Esophagus squamous epithelium (tissue), 5 donors: Measurements from ENCODE around the gene ARMC5. TPM values are rescaled to one million over a fixed set of nuclear protein-coding genes. Genes with fewer than 3 reads are reported as not detected.

ENCODE experiments used
- DNase-seq: peaks from one replicate; lab custom pipeline; 2025; lab: John Stamatoyannopoulos, UW
- H3K27ac ChIP-seq, 4 donors: fragments of 200-600 bp; sonication (generic); one replicate each; pipeline ENCODE4 v1.5.1; 2016 to 2019; ENCODE audit warnings: mild to moderate bottlenecking in 1 of 4
- H3K27me3 ChIP-seq, 4 donors: fragments of 200-600 bp; sonication (generic); 1 replicate in 3 of 4; 2 replicates in 1 of 4; pipeline versions ENCODE4 v1.5.1 to v1.6.0; 2017 to 2021; ENCODE audit warnings: antibody characterized with exemption in 1 of 4
- H3K36me3 ChIP-seq, 3 donors: fragments of 200-600 bp; sonication (generic); one replicate each; pipeline ENCODE4 v1.5.1; 2016 to 2019
- H3K4me1 ChIP-seq, 3 donors: fragments of 200-600 bp; sonication (generic); one replicate each; pipeline ENCODE4 v1.5.1; 2017 to 2019
- H3K4me3 ChIP-seq, 4 donors: fragments of 200-600 bp; sonication (generic); 1 replicate in 3 of 4; 2 replicates in 1 of 4; pipeline ENCODE4 v1.5.1; 2016 to 2019; ENCODE audit warnings: mild to moderate bottlenecking in 2 of 4, moderate library complexity in 1 of 4
- H3K9me3 ChIP-seq, 3 donors: fragments of 200-600 bp; sonication (generic); one replicate each; pipeline ENCODE4 v1.5.1; 2016 to 2019
- POLR2A ChIP-seq, 4 donors: fragments of 450-650 bp; IDR thresholded peaks; one replicate each; pipeline ENCODE4 v1.6.1; 2017; ENCODE audit warnings: antibody characterized with exemption in 4 of 4, mild to moderate bottlenecking in 4 of 4, moderate library complexity in 3 of 4
- WGBS, 2 donors: methylation state at CpG; one replicate each; pipeline ENCODE4 v1.1.5; 2018; 5-methylcytosine and 5-hydroxymethylcytosine counted together
- intact Hi-C: fragments of 100-400 bp; cut with DNase I; formaldehyde crosslinking; loops from one replicate; pipeline ENCODE4 v1.15.0; 2022
- total RNA-seq, 4 donors: library from RNA; depleted of rRNA; stranded (reverse); fragments of >200 nt; gene quantifications; one replicate each; pipeline ENCODE4 v1.1.0, GENCODE V29; 2016
- TF ChIP-seq, protein P1 (sequence below), 6 experiments: fragments of 450-650 bp in 4 of 6; fragments of 200-600 bp in 2 of 6; sonication (generic) in 2 of 6; IDR thresholded peaks; one replicate each; pipeline ENCODE4 v1.5.1; 2016 to 2019; ENCODE audit warnings: antibody characterized with exemption in 6 of 6, mild to moderate bottlenecking in 4 of 6, moderate library complexity in 4 of 6
- donor health status: DM: yes; HTN: yes; CAD: no.

ARMC5 gene
- total RNA-seq, 4 donors from 2014 or later = 5.9 to 14.8 (median 9.7) TPM

DNA sequence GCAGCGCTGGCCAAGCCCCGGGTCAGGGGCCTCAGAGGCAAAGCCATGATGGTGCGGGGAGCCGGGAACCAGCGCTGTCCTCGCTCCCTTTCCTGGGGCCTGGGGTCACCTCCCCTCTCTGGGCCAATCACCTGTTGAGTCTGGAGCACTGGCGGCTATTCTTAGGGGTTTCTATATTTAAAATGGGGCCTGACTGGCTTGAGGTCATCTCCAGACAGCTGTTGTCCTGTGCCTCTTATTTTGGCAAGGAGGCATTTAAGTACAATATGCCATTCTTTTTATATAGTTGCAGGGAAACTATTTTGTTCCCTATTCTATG, 31.1 kb upstream of the ARMC5 start, which contains the start of gene COX6A2:
COX6A2 (minus strand) TSS at position 82 of the 319 bp plus-strand sequence; CDS start at position 47, 35 bp downstream.
- intact Hi-C loops = no loop called here
- Histone ChIP-seq H3K4me1 (peaks cover 0 to 24% (median 0%) of the 10 kb centered on the region in 3 donors), H3K4me3 (peak within 1 kb of the TSS in 3 of 4 donors; percentile 26 to 60 (median 45)), H3K9me3 (peaks cover 0 to 4% (median 0%) of the 10 kb centered on the region in 3 donors), H3K36me3 (no peaks in the 10 kb centered on the region), H3K27ac (no peak within 1 kb of the TSS), H3K27me3 (peaks cover 0 to 18% (median 0%) of the 10 kb centered on the region in 4 donors)
- DNase-seq = no peak
- WGBS, 2 donors = 51% methylated on average over 2 of the region's 7 CpGs; no CpG with 5 or more reads in 1 of the 2 donors
- TF ChIP-seq POLR2A (IDR thresholded peaks at IDR 0.05) = no peak
- TF ChIP-seq, protein P1, sequence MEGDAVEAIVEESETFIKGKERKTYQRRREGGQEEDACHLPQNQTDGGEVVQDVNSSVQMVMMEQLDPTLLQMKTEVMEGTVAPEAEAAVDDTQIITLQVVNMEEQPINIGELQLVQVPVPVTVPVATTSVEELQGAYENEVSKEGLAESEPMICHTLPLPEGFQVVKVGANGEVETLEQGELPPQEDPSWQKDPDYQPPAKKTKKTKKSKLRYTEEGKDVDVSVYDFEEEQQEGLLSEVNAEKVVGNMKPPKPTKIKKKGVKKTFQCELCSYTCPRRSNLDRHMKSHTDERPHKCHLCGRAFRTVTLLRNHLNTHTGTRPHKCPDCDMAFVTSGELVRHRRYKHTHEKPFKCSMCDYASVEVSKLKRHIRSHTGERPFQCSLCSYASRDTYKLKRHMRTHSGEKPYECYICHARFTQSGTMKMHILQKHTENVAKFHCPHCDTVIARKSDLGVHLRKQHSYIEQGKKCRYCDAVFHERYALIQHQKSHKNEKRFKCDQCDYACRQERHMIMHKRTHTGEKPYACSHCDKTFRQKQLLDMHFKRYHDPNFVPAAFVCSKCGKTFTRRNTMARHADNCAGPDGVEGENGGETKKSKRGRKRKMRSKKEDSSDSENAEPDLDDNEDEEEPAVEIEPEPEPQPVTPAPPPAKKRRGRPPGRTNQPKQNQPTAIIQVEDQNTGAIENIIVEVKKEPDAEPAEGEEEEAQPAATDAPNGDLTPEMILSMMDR (IDR thresholded peaks at IDR 0.05) = no peak

GRCh38 chr16:31428638-31429247, 30.6 kb upstream of the ARMC5 start:
- Histone ChIP-seq H3K36me3 (no peaks in the 10 kb centered on the region), H3K4me3 (no peak overlapping the region), H3K27me3 (peaks cover 0 to 13% (median 0%) of the 10 kb centered on the region in 4 donors), H3K9me3 (peaks cover 0 to 4% (median 0%) of the 10 kb centered on the region in 3 donors), H3K4me1 (peaks cover 0 to 24% (median 0%) of the 10 kb centered on the region in 3 donors), H3K27ac (no peak overlapping the region)
- intact Hi-C loops = no loop called here
- WGBS, 2 donors = 54% methylated on average over 7 of the region's 7 CpGs
- DNase-seq = no peak
- TF ChIP-seq, protein P1 (IDR thresholded peaks at IDR 0.05) = no peak
- no peak for TF ChIP-seq POLR2A (IDR thresholded peaks at IDR 0.05)

DNA sequence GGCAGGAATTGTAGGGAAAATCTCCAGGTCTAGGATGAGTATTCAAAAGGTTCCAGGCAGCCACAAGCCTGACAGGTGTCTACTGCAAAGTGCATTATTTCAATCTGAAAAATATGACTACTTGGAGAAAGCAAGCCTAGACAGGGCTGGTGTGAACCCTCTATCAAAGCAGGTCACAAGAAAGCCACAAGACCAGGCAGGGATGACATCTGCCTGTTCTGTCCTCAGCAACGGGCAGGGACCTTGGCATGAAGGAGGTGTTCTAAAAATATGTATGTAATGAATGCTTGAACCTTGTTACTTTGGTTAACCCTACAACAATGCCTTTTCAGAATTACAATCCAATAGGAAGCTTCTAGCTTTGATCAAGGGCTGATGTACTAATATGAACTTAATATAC, 30.0 kb upstream of the ARMC5 start:
- H3K36me3 ChIP-seq = no peaks in the 10 kb centered on the region
- 13 to 19% methylated on average over 1 of the region's 1 CpG for WGBS, 2 donors
- H3K27ac ChIP-seq = no peak overlapping the region
- DNase-seq = no peak
- H3K4me1 ChIP-seq = peaks cover 0 to 24% (median 0%) of the 10 kb centered on the region in 3 donors
- TF ChIP-seq, protein P1 (IDR thresholded peaks at IDR 0.05) = no peak
- no peak for TF ChIP-seq POLR2A (IDR thresholded peaks at IDR 0.05)
- no peak overlapping the region for H3K4me3 ChIP-seq
- H3K27me3 ChIP-seq = peaks cover 0 to 8% (median 0%) of the 10 kb centered on the region in 4 donors
- peaks cover 0 to 4% (median 0%) of the 10 kb centered on the region in 3 donors for H3K9me3 ChIP-seq
- intact Hi-C loops = no loop called here

- intact Hi-C loops = no loop called here
- TF ChIP-seq, protein P1 (IDR thresholded peaks at IDR 0.05) = no peak
- no peak for TF ChIP-seq POLR2A (IDR thresholded peaks at IDR 0.05)
- Histone ChIP-seq H3K9me3 (peaks cover 0 to 4% (median 0%) of the 10 kb centered on the region in 3 donors), H3K4me1 (peaks cover 0 to 24% (median 0%) of the 10 kb centered on the region in 3 donors), H3K27ac (no peak overlapping the region), H3K36me3 (no peaks in the 10 kb centered on the region), H3K27me3 (peaks cover 0 to 4% (median 0%) of the 10 kb centered on the region in 4 donors), H3K4me3 (no peak overlapping the region)
- DNase-seq = no peak
- 40 to 89% methylated on average over 1 to 3 of the region's 3 CpGs for WGBS, 2 donors
Measured at GRCh38 chr16:31429796-31430195, 29.5 kb upstream of the ARMC5 start.

DNA sequence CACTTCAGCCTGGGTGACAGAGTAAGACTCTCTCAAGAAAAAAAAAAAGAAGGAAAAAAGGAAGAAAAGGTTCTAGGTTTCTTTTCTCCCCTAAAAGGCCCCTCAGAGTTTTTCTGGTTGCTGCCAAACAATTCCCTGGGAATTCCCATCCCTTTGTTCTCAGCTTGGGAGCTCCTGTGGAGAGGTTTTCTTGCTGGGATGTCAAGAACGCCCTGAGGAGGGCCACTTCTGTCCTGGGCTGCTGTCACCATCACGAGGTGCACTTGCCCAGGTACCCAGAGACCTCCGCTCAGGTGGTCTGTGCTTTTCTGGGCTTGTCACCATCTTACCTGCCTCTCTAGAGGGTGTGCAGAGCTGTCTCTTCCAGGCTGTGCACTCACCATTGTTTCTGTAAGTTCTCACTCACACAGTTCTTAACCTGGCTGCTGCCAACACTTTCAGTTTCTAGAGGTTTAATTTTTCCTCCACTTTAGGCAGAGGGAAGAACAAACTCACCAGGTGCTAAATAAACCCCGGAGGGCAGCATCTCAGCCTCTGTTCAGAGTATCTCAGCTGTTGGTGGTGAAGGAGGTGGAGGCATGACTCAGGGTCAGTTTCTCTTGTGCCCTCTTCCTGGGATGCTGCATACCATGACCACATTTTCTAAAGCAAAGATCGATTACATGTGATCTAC, 28.8 kb upstream of the ARMC5 start:
- intact Hi-C loops = no loop called here
- DNase-seq = no peak
- 31 to 37% methylated on average over 5 of the region's 5 CpGs for WGBS, 2 donors
- H3K4me1 ChIP-seq = peaks cover 0 to 28% (median 0%) of the 10 kb centered on the region in 3 donors
- peaks cover 0 to 4% (median 0%) of the 10 kb centered on the region in 3 donors for H3K9me3 ChIP-seq
- H3K36me3 ChIP-seq = no peaks in the 10 kb centered on the region
- peaks cover 0 to 4% (median 0%) of the 10 kb centered on the region in 4 donors for H3K27me3 ChIP-seq
- no peak overlapping the region for H3K27ac ChIP-seq
- no peak overlapping the region for H3K4me3 ChIP-seq
- TF ChIP-seq, protein P1 (IDR thresholded peaks at IDR 0.05) = no peak
- TF ChIP-seq POLR2A (IDR thresholded peaks at IDR 0.05) = no peak
